ENCODE results near the gene CAPN8. TPM values are rescaled to one million over a fixed set of nuclear protein-coding genes. Genes with fewer than 3 reads are reported as not detected.

Gene CAPN8
- polyA plus RNA-seq, 1 of the 3 experiments (the other 2 are of a cell fraction): not detected

DNA sequence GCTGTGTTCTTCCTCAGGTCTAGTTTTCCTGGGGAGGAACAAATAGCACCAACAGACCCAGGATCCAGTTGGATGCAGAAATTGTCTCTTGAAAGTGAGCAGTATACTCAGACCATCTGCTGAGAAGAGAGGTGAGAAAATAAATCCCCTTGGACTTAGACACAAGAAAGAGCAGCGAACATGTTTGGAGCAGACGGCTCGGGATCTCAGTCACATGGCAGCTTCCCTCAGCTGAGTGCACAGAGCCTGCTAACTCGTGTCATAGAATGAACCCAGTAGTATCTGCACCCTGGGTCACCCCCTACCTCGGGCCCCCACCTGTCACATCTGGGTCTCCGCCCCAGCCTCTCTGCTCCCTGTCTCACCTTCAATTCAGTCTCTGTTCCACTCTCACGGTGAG, 156.7 kb downstream of the CAPN8 start:
- no peaks in the 10 kb centered on the region for H3K9me2 ChIP-seq
- no peak overlapping the region for H3K27ac ChIP-seq (ENCODE audit: low read depth in 2 of 2, low read length in 1 of 2)
- H4K20me1 ChIP-seq (ENCODE audit: insufficient read depth): no peaks in the 10 kb centered on the region
- ChIA-PET CTCF (interaction anchor here (2.2 kb wide), 1 partner anchor 23 kb away, joined by 6 read pairs; no protein-coding TSS in a partner anchor), POLR2A (no interaction called here)
- TF ChIP-seq FOXM1 (IDR thresholded peaks at IDR 0.05; ENCODE audit: low read depth) (no peak), FOSL2 (IDR thresholded peaks at IDR 0.05; ENCODE audit: borderline replicate concordance, low read depth) (no peak), POLR2AphosphoS5 (IDR thresholded peaks at IDR 0.05; ENCODE audit: low read depth, low read length) (no peak), MXI1 (IDR thresholded peaks at IDR 0.05; ENCODE audit: low read depth, low read length) (no peak), TEAD4 (IDR thresholded peaks at IDR 0.05; ENCODE audit: borderline replicate concordance, insufficient read depth) (no peak), RCOR1 (IDR thresholded peaks at IDR 0.05; ENCODE audit: low read length) (no peak), SIN3A (IDR thresholded peaks at IDR 0.05; ENCODE audit: borderline replicate concordance, low read depth, low read length) (no peak), GABPA (IDR thresholded peaks at IDR 0.05; ENCODE audit: low read depth) (no peak), CHD2 (IDR thresholded peaks at IDR 0.05; ENCODE audit: low read length, partially characterized antibody) (no peak), RAD21 (IDR thresholded peaks at IDR 0.05; ENCODE audit: low read length) (no peak), TAF1 (IDR thresholded peaks at IDR 0.05; ENCODE audit: borderline replicate concordance, low read depth, low read length) (no peak), JUND (IDR thresholded peaks at IDR 0.05) (no peak), NRF1 (IDR thresholded peaks at IDR 0.05; ENCODE audit: low read depth, low read length) (no peak)
- TF ChIP-seq, protein P1, sequence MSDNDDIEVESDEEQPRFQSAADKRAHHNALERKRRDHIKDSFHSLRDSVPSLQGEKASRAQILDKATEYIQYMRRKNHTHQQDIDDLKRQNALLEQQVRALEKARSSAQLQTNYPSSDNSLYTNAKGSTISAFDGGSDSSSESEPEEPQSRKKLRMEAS (IDR thresholded peaks at IDR 0.05; ENCODE audit: low read depth): no peak
- TF ChIP-seq, protein P2, sequence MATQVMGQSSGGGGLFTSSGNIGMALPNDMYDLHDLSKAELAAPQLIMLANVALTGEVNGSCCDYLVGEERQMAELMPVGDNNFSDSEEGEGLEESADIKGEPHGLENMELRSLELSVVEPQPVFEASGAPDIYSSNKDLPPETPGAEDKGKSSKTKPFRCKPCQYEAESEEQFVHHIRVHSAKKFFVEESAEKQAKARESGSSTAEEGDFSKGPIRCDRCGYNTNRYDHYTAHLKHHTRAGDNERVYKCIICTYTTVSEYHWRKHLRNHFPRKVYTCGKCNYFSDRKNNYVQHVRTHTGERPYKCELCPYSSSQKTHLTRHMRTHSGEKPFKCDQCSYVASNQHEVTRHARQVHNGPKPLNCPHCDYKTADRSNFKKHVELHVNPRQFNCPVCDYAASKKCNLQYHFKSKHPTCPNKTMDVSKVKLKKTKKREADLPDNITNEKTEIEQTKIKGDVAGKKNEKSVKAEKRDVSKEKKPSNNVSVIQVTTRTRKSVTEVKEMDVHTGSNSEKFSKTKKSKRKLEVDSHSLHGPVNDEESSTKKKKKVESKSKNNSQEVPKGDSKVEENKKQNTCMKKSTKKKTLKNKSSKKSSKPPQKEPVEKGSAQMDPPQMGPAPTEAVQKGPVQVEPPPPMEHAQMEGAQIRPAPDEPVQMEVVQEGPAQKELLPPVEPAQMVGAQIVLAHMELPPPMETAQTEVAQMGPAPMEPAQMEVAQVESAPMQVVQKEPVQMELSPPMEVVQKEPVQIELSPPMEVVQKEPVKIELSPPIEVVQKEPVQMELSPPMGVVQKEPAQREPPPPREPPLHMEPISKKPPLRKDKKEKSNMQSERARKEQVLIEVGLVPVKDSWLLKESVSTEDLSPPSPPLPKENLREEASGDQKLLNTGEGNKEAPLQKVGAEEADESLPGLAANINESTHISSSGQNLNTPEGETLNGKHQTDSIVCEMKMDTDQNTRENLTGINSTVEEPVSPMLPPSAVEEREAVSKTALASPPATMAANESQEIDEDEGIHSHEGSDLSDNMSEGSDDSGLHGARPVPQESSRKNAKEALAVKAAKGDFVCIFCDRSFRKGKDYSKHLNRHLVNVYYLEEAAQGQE (IDR thresholded peaks at IDR 0.05; ENCODE audit: low read depth, low read length): no peak
- H3K27me3 ChIP-seq (ENCODE audit: insufficient read depth): no peaks in the 10 kb centered on the region
- peaks cover 0 to 5% of the 10 kb centered on the region in 2 experiments; a peak in 1 of 4 replicates for H3K4me1 ChIP-seq (ENCODE audit: control insufficient read depth in 1 of 2, insufficient read depth in 2 of 2, low read depth in 1 of 2, low read length in 1 of 2)
- no peaks in the 10 kb centered on the region for H3K36me3 ChIP-seq (replicated peaks in 1 of 2; ENCODE audit: control insufficient read depth in 1 of 2, insufficient read depth in 2 of 2, low read length in 1 of 2)
- 63% methylated on average over 7 of the region's 7 CpGs for WGBS (ENCODE audit: low lambda C conversion rate)
- H3F3A ChIP-seq (replicated peaks; ENCODE audit: insufficient read depth): no peaks in the 10 kb centered on the region
- H3K4me3 ChIP-seq (ENCODE audit: low read depth in 2 of 2, low read length in 1 of 2): no peak overlapping the region
- no peak overlapping the region for H2AFZ ChIP-seq (ENCODE audit: low read depth)
- DNase-seq: no peak
- H3K9me3 ChIP-seq: no peaks in the 10 kb centered on the region
- H3K9ac ChIP-seq: no peak overlapping the region
- H3K4me2 ChIP-seq: no peak overlapping the region
- H3K79me2 ChIP-seq (ENCODE audit: insufficient read depth): no peaks in the 10 kb centered on the region

DNA sequence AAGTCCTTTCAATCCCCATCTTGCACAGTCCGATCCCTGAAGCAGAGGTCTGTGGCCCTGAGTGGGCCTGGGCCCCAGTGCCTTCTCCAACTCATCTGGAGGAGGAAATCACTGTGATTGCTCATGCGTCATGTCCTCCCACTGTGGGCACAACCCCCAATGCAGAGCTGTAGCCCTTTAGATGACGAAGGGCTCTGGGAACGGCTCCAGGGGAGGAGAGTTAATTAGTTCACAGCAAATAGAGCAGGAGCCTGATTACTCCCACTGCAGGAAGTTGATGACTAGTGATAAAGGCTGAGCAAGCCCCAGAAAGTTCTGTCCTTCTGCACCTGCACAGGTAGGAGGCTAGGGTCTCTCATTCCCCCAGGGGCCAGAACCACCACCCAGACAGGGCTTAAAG, 160.8 kb downstream of the CAPN8 start:
- ChIA-PET CTCF (no interaction called here), POLR2A (no interaction called here)
- no peaks in the 10 kb centered on the region for H4K20me1 ChIP-seq (ENCODE audit: insufficient read depth)
- H3K27me3 ChIP-seq (ENCODE audit: insufficient read depth): no peaks in the 10 kb centered on the region
- H3K27ac ChIP-seq (ENCODE audit: low read depth in 2 of 2, low read length in 1 of 2): peak overlapping the region in 1 of 2 experiments; percentile 7; a peak in 1 of 4 replicates
- H3K36me3 ChIP-seq (replicated peaks in 1 of 2; ENCODE audit: control insufficient read depth in 1 of 2, insufficient read depth in 2 of 2, low read length in 1 of 2): no peaks in the 10 kb centered on the region
- H3K9ac ChIP-seq: no peak overlapping the region
- TF ChIP-seq EP300 (IDR thresholded peaks at IDR 0.05; ENCODE audit: borderline replicate concordance in 1 of 2, low read depth in 1 of 2, low read length in 1 of 2): no peak
- TF ChIP-seq ELF1 (IDR thresholded peaks at IDR 0.05): no peak
- TF ChIP-seq, protein P3, sequence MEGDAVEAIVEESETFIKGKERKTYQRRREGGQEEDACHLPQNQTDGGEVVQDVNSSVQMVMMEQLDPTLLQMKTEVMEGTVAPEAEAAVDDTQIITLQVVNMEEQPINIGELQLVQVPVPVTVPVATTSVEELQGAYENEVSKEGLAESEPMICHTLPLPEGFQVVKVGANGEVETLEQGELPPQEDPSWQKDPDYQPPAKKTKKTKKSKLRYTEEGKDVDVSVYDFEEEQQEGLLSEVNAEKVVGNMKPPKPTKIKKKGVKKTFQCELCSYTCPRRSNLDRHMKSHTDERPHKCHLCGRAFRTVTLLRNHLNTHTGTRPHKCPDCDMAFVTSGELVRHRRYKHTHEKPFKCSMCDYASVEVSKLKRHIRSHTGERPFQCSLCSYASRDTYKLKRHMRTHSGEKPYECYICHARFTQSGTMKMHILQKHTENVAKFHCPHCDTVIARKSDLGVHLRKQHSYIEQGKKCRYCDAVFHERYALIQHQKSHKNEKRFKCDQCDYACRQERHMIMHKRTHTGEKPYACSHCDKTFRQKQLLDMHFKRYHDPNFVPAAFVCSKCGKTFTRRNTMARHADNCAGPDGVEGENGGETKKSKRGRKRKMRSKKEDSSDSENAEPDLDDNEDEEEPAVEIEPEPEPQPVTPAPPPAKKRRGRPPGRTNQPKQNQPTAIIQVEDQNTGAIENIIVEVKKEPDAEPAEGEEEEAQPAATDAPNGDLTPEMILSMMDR (IDR thresholded peaks at IDR 0.05): no peak
- no peak for TF ChIP-seq TEAD4 (IDR thresholded peaks at IDR 0.05; ENCODE audit: borderline replicate concordance, insufficient read depth)
- TF ChIP-seq SIN3A (IDR thresholded peaks at IDR 0.05; ENCODE audit: borderline replicate concordance, low read depth, low read length): no peak
- TF ChIP-seq GABPA (IDR thresholded peaks at IDR 0.05; ENCODE audit: low read depth): no peak
- TF ChIP-seq, protein P4, sequence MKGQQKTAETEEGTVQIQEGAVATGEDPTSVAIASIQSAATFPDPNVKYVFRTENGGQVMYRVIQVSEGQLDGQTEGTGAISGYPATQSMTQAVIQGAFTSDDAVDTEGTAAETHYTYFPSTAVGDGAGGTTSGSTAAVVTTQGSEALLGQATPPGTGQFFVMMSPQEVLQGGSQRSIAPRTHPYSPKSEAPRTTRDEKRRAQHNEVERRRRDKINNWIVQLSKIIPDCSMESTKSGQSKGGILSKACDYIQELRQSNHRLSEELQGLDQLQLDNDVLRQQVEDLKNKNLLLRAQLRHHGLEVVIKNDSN (IDR thresholded peaks at IDR 0.05; ENCODE audit: borderline replicate concordance, low read depth): no peak
- TF ChIP-seq MXI1 (IDR thresholded peaks at IDR 0.05; ENCODE audit: low read depth, low read length): no peak
- TF ChIP-seq RCOR1 (IDR thresholded peaks at IDR 0.05; ENCODE audit: low read length): no peak
- no peak for TF ChIP-seq FOXM1 (IDR thresholded peaks at IDR 0.05; ENCODE audit: low read depth)
- no peak; the same call in 1 of the 2 replicates for TF ChIP-seq FOSL2 (IDR thresholded peaks at IDR 0.05; ENCODE audit: borderline replicate concordance, low read depth)
- no peak for TF ChIP-seq EZH2phosphoT487 (IDR thresholded peaks at IDR 0.05; ENCODE audit: borderline replicate concordance, low read depth)
- no peaks in the 10 kb centered on the region for H3K79me2 ChIP-seq (ENCODE audit: insufficient read depth)
- H3K4me1 ChIP-seq (ENCODE audit: control insufficient read depth in 1 of 2, insufficient read depth in 2 of 2, low read depth in 1 of 2, low read length in 1 of 2): peaks cover 0 to 13% of the 10 kb centered on the region in 2 experiments; a peak in 3 of 4 replicates
- peak overlapping the region; percentile 56; the same call in 1 of the 2 replicates for H2AFZ ChIP-seq (ENCODE audit: low read depth)
- H3K9me3 ChIP-seq: no peaks in the 10 kb centered on the region
- H3K4me3 ChIP-seq (ENCODE audit: low read depth in 2 of 2, low read length in 1 of 2): no peak overlapping the region
- 44% methylated on average over 4 of the region's 4 CpGs for WGBS (ENCODE audit: low lambda C conversion rate)
- H3F3A ChIP-seq (replicated peaks; ENCODE audit: insufficient read depth): peaks cover 5% of the 10 kb centered on the region
- no peaks in the 10 kb centered on the region for H3K9me2 ChIP-seq
- no peak overlapping the region for H3K4me2 ChIP-seq
- DNase-seq: no peak

All from SK-N-SH (cell line).